Stimulated activated CD4-positive, alpha-beta T cell treated with anti-CD3 and anti-CD28 coated beads, Interleukin-4, amount 100 ng/mL, for 4 hours (primary cell): ENCODE results near the gene CMTM5.
A peak's percentile ranks its signal among the peaks of the same experiment; 100 is the strongest.
"Not testable (repeated sequence)": the region's sequence is repeated elsewhere in the genome, so short reads cannot be mapped to it uniquely, and the experiment has no call there.

Source experiments
- DNase-seq, 2 experiments: peaks; one replicate each; pipeline ENCODE4 v3.0.0-alpha.2; 2020

CMTM5 gene

DNA sequence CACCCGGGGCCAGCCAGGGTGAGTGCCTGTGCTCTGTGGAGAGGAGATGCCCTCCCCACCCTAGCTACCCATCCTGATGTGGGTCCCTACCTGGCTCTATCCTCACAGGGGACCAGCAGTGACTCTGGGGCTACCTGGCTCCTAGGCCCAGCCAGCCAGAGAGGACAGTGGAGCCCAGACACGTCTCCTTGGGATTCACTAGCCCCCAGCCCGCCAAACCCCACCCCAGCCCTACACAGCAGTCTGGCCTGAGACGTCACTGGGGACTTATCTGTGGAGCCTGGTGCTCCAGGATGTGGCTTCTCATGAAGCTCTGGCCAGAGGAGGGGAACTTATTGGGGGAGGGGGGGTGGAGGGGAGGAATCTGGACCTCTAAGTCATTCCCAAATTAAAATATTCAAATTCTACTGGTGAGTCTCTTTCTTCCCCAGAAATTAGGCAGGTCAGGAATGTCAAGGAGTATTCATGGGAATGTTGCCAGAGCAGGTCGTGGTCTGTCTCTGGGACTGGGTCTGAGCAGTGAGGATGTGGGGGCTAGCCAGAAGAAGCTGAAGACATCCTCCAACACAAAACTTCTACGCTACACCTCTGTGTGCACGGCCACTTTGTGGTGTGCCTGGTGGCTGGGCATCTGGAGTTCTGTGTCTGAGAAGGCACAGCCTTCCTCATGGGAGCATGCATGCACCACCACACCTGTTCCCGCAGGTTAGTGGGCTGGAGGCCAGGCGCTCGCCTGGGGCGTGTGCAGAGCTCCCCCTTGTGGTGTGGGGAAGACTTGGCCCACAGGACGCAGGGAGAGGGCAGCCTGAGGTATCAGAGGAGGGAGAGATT, 2.7 kb downstream of the CMTM5 start:
- DNase-seq, result peak; percentile 58 to 61

DNA sequence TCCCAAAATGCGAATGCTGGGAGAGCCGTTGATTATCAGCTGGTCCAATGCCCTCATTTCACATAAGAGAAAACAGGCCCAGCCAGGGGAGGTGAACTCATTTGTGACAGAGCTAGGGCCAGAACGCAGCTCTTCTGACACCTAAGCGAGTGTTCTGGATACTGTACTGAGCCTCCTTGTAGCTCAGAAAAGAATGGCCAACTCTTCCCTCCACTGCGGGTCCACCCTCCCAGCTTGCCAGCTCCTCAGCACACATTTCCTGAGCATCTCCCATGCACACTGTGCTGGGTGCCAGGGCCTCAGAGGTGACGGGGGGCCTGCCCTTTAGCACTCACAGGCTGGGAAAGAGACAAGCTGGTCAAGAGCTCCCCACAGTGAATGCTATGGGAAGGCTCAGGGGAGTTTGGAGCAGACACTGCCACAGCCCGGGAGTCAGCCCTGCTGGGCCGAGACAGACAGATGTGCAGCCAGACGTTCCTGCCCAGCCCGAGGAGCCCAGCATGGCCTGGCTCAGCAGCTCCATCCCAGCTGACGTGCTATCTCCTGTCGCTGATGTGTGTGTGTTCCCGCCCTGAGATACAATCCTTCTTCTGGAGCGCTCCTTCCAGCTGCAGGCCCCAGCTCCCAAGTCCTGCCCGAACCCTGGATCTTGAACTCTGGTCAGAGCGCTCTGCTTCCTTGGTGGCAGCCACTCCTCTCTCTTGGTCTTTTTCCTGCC, 3.5 kb downstream of the CMTM5 start:
- DNase-seq, result no peak

DNA sequence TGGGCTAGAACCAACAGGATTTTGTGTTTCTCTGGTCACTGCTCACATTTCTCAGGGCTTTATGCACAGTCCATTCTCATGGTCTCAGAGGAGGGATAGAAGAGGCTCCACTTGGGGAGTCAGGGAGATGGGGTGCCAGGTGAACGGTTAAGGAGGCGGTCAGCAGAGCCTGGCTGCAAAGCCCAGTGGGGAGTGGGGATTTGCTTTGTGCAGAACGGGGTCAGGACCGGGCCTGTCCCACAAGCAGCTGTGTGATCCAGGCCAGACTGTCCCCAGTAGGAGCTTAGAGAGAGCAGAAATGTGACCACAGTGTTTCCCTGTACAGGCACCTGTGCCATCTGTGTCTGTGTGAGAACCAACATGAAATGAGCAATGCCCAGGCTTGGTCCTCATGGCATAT, 4.1 kb downstream of the CMTM5 start:
- no peak for DNase-seq

DNA sequence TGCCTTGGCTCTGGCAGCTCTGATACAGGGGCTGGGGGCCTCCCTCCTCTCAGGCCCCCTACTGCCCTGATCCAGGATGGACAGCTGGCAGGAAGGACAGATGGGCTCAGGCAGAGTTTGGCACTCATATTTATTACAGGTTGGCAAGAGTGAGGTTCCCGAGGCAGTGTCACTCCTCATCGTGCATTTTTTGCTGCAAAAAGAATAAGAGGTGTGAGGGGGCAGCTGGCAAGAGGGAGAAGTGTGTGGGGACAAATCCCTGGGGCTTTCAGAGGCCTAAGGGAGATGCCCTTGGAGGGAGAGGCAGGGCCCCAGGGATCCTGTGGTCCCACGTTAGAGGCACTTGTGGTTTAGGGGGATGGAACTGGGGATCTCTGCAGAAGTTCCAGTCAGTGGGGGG, 5.0 kb downstream of the CMTM5 start:
- DNase-seq, result no peak

DNA sequence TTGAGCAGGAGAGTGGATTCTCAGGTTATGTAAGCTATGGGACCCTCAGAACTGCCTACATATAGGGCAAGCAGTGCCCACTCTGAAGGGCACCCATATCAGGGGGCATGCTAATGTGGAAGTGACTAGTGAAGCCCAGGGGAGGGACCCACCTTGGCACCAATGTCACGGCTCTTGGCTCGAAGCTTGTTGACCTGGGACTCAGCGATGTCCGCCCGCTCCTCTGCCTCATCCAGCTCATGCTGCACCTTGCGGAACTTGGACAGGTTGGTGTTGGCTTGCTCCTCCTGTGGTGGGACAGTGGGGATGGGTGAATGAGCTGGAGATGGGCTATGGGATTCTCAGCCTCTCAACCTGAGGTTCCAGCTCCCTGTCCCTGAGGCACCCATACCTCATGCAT, 5.4 kb downstream of the CMTM5 start:
- no peak for DNase-seq

DNA sequence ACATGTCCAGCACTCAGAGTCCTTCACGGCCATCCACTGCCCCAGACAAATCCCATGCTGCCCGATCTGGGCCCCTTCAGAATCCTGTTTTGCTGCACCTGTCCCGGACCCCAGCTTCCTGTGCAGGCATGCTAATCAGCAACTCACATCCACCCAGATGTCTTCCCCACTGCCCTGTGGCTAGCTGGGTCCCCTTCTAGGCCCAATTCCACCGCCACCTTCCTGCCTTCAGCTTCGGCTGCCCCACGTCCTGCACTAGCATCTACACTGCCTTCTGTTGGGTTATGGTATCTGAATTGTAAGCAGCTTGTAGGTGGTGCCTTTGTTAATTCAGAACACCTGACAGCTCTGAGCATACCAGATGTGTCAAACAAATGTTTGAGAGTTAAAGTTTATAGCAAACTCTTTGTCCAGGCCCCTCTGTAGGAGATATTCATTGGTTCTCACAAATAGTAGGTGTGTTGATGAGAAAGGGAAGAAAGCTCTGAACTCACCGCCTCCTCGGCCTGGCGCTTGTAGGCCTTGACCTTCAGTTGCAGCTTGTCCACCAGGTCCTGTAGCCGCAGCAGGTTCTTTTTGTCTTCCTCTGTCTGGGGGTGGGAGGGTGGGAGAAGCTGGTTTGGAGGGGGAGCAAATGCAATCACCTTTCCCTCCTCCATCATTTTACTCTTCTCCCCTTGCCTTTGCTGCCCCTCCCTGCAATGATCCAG, 6.0 kb downstream of the CMTM5 start:
- DNase-seq, result no peak

DNA sequence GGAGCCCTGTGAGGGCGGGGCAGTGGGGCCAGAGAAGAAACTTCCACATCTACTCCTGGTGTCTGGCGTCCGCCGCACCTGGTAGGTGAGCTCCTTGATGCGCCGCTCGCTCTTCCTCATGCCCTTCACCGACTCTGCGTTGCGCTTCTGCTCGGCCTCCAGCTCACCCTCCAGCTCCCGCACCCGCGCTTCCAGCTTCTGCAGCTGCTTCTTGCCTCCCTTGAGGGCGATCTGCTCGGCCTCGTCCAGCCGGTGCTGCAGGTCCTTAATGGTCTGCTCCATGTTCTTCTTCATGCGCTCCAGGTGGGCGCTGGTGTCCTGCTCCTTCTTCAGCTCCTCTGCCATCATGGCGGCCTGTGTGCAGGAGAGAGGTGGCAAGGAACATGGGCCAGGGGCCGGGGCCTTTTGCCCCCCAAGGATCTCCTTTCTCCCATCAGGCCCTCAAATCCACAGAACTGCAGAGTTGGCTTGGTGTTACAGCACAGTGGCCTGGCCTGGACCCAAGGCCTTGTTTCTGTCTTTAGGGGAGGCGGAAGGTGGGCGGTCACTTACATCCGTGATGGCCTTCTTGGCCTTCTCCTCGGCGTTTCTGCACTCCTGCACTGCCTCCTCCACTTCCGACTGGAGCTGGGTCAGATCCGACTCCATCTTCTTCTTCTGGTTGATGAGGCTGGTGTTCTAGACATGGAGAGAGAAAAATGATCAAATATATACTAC, 7.7 kb downstream of the CMTM5 start:
- DNase-seq, result no peak

DNA sequence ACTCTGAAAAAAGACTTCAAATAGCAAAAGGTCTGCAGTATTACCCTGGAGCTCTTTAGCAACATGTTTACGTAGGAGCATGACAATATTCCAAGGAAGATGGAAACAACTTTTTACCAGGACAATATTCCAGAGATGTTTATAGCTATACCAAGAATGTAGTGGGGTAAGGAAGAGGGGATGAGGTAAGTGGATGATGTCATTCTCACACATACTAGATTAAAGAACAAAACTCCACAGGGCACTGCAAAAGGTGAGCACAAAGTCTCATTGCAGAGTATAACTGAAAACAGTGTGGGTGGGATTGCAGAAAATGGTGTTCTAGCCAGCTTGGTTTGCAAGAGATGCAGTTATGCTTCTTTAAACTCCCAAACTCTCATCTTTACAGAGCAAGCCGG, 8.4 kb downstream of the CMTM5 start:
- no peak for DNase-seq

DNA sequence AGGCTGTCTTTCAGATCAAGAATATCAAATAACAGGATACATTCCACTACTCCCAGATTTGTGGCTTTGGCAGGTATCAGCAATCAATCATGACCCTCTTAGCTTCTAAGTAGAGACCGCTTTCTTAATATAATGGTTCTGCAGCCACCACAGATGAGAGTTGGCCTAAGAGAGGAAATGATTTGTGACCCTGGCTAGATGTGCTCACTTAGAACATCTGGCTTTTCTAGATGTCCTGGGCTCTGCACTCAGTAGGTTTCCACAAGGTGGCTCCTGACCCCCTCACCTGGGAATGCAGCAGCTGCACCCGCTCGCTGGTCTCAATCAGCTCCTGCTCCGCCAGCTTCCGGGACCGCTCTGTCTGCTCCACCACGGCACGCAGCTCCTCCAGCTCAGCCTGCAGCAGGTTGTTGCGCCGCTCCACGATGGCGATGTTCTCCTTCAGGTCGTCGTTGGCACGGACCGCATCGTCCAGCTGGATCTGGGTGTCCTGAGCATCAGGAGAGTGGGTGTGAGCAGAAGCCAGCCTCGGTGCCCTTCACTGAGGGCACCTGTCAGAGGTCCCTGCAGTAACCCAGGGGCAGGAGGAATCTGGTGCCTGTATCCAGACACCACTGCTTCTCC, 8.9 kb downstream of the CMTM5 start:
- no peak for DNase-seq

DNA sequence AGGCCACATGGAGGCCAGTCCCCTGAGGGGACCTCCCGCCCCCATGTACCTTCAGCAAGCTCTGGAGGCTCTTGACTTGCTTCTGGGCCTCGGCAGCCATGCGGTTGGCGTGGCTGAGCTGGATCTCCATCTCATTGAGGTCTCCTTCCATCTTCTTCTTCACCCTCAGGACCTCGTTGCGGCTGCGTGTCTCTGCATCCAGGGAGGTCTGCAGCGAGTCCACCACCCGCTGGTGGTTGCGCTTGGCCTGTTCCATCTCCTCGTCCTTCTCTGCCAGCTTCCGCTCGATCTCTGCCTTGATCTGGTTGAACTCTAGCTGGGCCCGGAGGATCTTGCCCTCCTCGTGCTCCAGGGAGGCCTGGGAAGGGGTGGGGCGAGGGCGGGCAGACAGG, 9.4 kb downstream of the CMTM5 start:
- DNase-seq, result not testable (repeated sequence)

DNA sequence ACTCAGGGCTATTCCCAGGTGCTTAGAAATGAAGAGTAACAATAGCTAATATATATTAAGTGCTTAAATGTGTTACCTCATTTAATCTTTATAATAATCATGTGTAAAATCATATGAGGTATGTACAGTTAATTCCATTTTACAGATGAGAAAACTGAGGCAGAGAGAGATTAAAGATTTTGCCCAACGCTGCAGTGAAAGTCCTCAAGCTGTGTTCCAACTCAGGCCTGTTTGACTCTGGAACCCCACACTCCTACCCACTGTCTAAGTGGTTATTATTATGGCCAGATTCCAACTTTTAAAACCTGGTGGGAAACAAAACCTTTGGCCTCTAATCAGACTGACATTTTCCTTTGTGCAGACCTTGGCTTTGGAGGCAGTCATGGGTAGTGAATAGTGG, 10.2 kb downstream of the CMTM5 start:
- no peak for DNase-seq

DNA sequence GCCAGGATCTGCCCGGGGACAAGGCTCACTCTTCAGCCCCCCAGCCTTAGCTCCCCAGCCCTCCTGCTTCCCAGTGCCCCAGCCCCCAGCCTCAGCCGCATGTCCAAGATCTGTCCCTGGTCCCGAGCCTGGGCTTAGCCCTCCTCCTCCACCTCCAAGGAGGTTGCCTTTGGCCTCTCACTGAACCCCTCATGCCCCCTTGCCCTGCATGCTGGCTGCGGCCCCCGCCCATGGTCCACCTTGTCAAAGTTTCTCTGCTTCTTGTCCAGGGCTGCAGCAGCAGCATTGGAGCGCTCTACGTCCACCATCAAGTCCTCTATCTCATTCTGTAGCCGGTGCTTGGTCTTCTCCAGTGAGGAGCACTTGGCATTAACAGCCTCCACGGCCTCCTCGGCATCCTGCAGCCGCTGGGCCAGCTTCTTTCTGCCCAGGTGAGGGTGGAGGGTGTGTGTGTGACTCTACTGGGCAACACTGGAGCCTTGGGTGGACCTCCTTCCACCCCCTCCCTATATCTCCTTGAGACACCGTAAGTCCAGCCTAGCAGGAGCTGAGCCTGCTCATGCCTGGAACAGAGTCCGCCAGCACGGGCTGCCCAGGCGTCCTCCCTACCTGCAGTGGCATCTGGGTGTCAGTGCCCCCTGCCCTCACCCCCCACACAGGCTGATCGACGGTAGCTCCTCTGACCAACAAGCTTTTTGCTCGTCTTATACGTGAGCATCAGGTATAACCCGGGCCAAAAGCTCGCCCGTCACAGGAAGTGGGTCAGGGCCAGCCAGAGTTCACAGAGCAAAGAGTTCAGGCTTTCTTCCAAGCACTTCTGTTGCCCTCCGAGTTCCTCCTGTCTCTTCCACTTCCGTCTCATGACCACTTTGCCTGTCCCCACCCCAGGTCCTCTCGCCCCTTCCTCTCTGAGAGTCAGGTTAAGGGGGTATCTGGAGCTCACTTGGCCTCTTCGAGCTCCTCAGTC, 11.4 kb downstream of the CMTM5 start:
- DNase-seq, result no peak

DNA sequence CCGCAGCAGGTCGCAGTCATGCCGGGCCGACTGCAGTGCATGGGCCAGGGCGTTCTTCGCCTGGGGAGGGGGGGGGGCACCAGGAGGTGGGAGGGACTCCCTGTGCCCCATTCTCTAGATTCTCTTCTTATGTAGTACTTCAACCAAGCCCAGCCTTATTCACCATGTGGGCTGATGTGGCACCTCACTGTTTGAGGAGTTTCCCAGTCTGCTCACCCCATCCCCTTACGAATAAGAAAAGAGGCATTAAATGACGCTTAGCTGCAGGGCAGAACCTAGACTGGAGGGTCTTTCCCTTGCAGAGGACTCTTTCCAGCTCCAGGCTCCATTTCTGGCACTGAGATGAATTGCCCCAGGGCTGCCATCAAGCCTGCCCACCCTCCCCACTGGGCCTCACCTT, 12.2 kb downstream of the CMTM5 start:
- no peak for DNase-seq

DNA sequence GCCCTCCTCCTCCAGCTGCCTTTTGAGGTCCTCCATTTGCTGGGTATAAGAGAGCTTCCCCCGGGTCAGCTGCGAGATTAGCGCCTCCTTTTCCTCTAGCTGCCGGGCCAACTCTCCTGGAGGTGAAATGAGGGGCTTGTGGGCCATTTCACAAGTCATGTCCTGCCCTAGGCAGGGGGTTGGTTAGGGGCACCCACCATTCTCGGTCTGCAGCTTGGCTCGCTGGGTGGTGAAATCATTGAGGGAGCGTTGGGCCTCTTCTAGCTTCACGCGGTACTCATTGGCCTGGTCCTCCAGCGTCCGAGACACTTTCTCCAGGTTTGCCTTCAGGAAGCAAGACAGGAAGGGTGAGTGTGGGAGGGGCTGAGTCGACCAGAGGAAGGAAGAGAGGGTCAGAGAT, 12.6 kb downstream of the CMTM5 start:
- DNase-seq, result no peak

DNA sequence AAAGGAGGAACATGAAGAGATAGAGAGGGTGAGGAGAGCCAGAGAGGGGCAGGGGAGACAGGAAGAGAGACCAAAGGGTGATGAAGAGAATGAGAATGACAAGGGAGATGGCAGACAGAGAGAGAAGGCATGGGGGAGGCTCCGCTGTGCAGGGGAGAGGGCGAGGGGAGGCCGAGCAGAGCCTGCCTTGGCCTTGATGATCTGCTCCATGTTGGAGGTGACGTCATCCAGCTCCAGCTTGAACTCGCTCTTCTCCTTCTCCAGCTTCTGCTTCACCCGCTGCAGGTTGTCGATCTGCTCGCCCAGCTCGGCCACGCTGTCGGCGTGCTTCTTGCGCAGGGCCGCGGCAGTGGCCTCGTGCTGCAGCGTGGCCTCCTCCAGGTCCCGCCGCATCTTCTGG, 13.0 kb downstream of the CMTM5 start:
- DNase-seq, result not testable (repeated sequence)

DNA sequence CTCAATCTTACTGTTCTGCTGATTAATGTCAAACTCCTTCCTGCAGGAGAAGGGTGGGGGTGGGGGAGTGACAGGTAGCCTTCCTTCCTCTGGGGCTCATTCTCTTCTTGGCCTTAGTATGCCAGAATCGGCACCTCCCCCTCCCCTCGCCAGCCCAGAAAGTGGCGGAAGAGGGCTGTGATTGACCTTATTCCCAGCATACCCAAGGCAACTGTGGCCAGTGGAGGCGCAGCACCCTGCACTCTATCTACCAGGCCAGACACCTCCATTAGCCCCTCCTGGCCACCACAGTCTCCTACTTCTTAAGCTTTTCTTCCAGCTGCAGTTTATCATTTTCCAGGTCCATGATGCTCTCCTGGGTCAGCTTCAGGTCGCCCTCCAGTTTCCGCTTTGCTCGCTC, 15.8 kb downstream of the CMTM5 start:
- DNase-seq, result no peak

DNA sequence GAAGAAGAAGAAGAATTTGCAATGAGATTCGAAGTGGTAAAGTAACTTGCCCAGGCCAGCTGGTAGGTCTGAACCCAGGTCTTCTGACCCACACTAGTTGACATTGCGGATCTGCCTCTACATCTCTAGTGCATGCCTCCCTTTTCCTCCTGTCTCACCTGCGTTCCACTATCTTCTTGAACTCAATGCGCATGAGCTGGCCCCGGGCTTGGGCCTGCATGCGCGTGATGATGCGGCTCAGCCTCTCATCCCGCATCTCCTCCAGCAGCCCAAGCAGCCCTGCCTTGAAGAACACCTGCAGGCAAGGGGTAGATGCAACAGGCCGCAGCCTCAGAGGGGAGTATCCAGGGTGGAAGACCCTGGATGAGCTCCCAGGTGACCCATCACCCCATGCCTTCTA, 19.3 kb downstream of the CMTM5 start:
- no peak for DNase-seq

DNA sequence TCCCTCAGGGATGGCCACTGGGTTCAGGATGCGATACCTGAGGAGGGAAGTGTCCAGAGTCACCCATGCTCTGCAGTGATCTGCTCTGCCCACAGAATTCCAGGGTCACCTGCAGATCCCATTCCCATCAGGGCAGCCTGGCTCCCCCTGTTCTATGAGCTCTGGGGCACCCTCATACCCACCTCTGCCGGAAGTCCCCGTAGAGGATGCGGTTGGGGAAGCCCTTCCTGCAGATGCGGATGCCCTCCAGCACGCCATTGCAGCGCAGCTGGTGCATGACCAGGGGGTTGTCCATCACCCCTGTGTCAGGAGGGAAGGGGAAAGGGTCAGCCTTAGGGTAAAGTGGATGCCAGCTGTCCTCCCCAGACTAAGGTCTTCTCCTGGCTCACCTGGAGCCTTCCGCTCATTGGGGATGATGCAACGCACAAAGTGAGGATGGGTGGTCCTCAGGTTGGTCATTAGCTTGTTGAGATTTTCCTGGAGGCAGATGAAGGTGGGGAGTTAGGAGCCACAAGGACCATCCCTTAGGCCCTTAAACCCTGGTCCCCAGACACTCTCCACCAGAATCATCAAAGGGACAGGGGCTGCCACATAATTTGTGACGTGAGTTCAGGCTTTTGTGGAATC, 20.0 kb downstream of the CMTM5 start:
- DNase-seq, result no peak

DNA sequence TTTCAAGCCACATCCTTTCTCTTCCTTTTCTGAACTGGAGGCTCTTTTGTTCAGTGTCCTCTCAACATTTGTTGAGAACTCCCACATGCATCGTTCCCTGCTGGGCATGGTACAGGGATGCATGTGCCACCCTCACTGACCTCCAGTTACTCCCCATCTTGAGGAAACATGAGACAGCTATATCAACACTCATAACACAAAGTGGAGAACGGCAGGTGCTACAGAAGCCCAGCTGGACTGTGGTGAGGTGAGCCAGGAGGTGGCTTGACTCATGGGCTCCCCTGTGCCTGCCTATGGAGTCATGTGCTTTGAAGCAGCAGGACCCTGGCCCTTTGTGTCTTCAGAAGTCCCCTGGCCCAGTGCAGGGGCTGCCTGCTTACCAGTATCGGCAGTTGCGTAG, 21.5 kb downstream of the CMTM5 start:
- DNase-seq, result no peak

DNA sequence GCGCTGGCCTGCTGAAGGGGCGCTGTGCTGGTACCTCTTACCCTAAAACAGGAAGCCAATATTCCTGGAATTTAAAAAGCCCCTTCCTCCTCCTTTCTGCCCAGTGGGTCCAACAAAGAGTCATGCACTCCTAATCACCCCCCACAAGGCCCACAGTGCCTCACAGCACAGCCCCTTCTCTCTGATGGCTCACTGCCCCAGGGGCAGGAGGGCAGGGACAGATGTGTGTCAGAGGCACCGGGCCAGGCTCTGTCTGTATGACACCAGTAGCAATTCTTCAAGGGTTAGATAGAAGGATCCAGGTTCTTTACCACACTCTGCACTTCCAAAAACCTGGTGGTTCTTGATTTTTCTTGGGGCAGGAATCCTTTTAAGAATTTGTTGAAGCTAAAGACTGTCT, 22.3 kb downstream of the CMTM5 start:
- DNase-seq, result no peak

DNA sequence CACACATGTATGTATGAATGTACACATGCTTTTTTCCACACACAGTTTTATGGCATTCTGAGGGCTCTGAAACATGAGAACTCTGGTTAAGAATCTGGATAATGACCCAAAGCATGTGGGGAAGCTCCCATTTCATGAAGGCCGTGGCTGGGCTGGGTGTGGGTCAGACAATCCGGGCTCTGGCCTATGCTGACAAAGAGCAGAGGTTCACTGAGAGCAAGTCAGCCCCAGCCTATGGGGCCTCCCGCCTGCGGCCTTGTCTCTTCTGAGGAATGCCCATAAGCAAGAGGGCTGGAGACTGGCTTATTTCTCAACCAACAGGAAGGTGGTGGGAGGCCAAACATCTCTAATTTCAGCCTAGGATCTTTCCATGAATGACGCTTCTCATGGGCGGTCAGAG, 22.7 kb downstream of the CMTM5 start:
- no peak for DNase-seq
